IMR-90 (cell line): ENCODE data around the gene TNS1. TPM values are rescaled to one million over a fixed set of nuclear protein-coding genes. Genes with fewer than 3 reads are reported as not detected.

Experiments
- ATAC-seq: fragments of 200-7000 bp; cut with Tn5 transposase; 2 replicates; pipeline ENCODE4 v1.9.1; 2020; ENCODE audit warnings: low read depth, mild to moderate bottlenecking, moderate library complexity
- BruUV-seq: library from RNA; stranded (reverse); fragments of 400-500 nt; replicated peaks from 2 replicates; lab custom pipeline; 2021; lab: Mats Ljungman, UMichigan
- CTCF ChIA-PET: fragments of 300-600 bp; formaldehyde crosslinking; extraction: SDS; loops from one replicate; lab custom pipeline; 2021; ENCODE audit warnings: antibody characterized with exemption; lab: Yijun Ruan, JAX
- POLR2A ChIA-PET: fragments of 300-600 bp; sonication (Branson Sonifier 250); formaldehyde crosslinking; loops from one replicate; lab custom pipeline; 2022; ENCODE audit warnings: antibody characterized with exemption; ENCODE audit not compliant: unreplicated experiment; lab: Charles Lee
- DNase-seq: peaks from one replicate; pipeline ENCODE4 v3.0.0; 2013
- H2AFZ ChIP-seq: replicated peaks from 2 replicates; pipeline ENCODE3; 2013; ENCODE audit warnings: low read length, mild to moderate bottlenecking; ENCODE audit not compliant: poor library complexity
- H2AK5ac ChIP-seq: 2 replicates; pipeline ENCODE4 v1.6.1; 2013; ENCODE audit warnings: low read depth, low read length, inconsistent platforms
- H2AK9ac ChIP-seq: replicated peaks from 2 replicates; pipeline ENCODE3; 2013; ENCODE audit warnings: mild to moderate bottlenecking, low read depth, low read length, moderate library complexity; ENCODE audit not compliant: poor library complexity
- H2BK120ac ChIP-seq: 2 replicates; pipeline ENCODE4 v1.6.1; 2013; ENCODE audit warnings: low read depth, low read length, inconsistent platforms
- H2BK15ac ChIP-seq: 3 replicates; pipeline ENCODE4 v1.6.1; 2013; ENCODE audit warnings: low read depth, low read length, inconsistent platforms
- H2BK20ac ChIP-seq: 2 replicates; pipeline ENCODE4 v1.6.1; 2013; ENCODE audit warnings: low read depth, mild to moderate bottlenecking, inconsistent platforms, low read length, moderate library complexity
- H2BK5ac ChIP-seq: 2 replicates; pipeline ENCODE4 v1.6.1; 2013; ENCODE audit warnings: mild to moderate bottlenecking, low read depth, low read length, inconsistent platforms; ENCODE audit not compliant: poor library complexity, severe bottlenecking
- H3K14ac ChIP-seq: replicated peaks from 2 replicates; pipeline ENCODE4 v1.6.1; 2013; ENCODE audit warnings: low read depth, low read length, inconsistent platforms
- H3K18ac ChIP-seq: 2 replicates; pipeline ENCODE4 v1.6.1; 2013; ENCODE audit warnings: low read depth, low read length, control low read depth
- H3K23ac ChIP-seq: 2 replicates; pipeline ENCODE4 v1.6.1; 2013; ENCODE audit warnings: low read depth, low read length, inconsistent platforms
- H3K27ac ChIP-seq: 2 replicates; pipeline ENCODE4 v1.5.1; 2013; ENCODE audit warnings: mild to moderate bottlenecking, control low read depth, low read length; ENCODE audit not compliant: insufficient read depth
- H3K27me3 ChIP-seq: 2 replicates; pipeline ENCODE4 v1.6.1; 2013; ENCODE audit warnings: low read length; ENCODE audit not compliant: control insufficient read depth, insufficient read depth
- H3K36me3 ChIP-seq: 2 replicates; pipeline ENCODE4 v1.6.1; 2013; ENCODE audit warnings: low read length, mixed read lengths; ENCODE audit not compliant: control insufficient read depth, insufficient read depth
- H3K4ac ChIP-seq: 2 replicates; pipeline ENCODE4 v1.6.1; 2013; ENCODE audit warnings: low read depth, low read length, inconsistent platforms
- H3K4me1 ChIP-seq: 2 replicates; pipeline ENCODE4 v1.6.1; 2013; ENCODE audit warnings: low read length, mixed read lengths; ENCODE audit not compliant: control insufficient read depth, insufficient read depth
- H3K4me2 ChIP-seq: 2 replicates; pipeline ENCODE4 v1.6.1; 2013; ENCODE audit warnings: low read depth, mild to moderate bottlenecking, control low read depth, low read length, moderate library complexity
- H3K4me3 ChIP-seq: 2 replicates; pipeline ENCODE4 v1.5.1; 2013; ENCODE audit warnings: low read depth, mild to moderate bottlenecking, control low read depth, low read length, moderate library complexity; ENCODE audit not compliant: insufficient read depth
- H3K56ac ChIP-seq: 2 replicates; pipeline ENCODE4 v1.6.1; 2013; ENCODE audit warnings: low read length, inconsistent platforms; ENCODE audit not compliant: insufficient read depth; ENCODE audit errors: extremely low read depth
- H3K79me1 ChIP-seq, 2 experiments: 2 replicates each; pipeline ENCODE4 v1.6.1; 2013; ENCODE audit warnings: low read length in 2 of 2, inconsistent platforms in 1 of 2, low read depth in 1 of 2
- H3K9ac ChIP-seq: 2 replicates; pipeline ENCODE4 v1.6.1; 2013; ENCODE audit warnings: low read depth, low read length, control low read depth
- H3K9me1 ChIP-seq: 2 replicates; pipeline ENCODE4 v1.6.1; 2013; ENCODE audit warnings: low read length, inconsistent platforms; ENCODE audit not compliant: insufficient read depth
- H3K9me3 ChIP-seq: 2 replicates; pipeline ENCODE4 v1.6.1; 2013; ENCODE audit warnings: low read length; ENCODE audit not compliant: control insufficient read depth, insufficient read depth
- H4K20me1 ChIP-seq: 2 replicates; pipeline ENCODE4 v1.6.1; 2013; ENCODE audit warnings: low read length, inconsistent platforms; ENCODE audit not compliant: insufficient read depth
- H4K5ac ChIP-seq: 2 replicates; pipeline ENCODE4 v1.6.1; 2013; ENCODE audit warnings: mild to moderate bottlenecking, low read depth, low read length, control low read depth
- H4K8ac ChIP-seq, 2 experiments: 2 replicates each; pipeline ENCODE4 v1.6.1; 2013; ENCODE audit warnings: low read depth in 2 of 2, low read length in 2 of 2, control low read depth in 1 of 2, inconsistent platforms in 1 of 2
- H4K91ac ChIP-seq: 2 replicates; pipeline ENCODE4 v1.6.1; 2013; ENCODE audit warnings: low read depth, low read length, inconsistent platforms; ENCODE audit not compliant: insufficient read depth
- BHLHE40 ChIP-seq: fragments of 150-350 bp; IDR thresholded peaks from 2 replicates; pipeline ENCODE4 v1.6.1; 2016; ENCODE audit warnings: mild to moderate bottlenecking, low read depth, low read length
- CEBPB ChIP-seq: IDR thresholded peaks from 2 replicates; pipeline ENCODE4 v1.6.1; 2012; ENCODE audit warnings: low read depth, low read length, improper control_type of control experiment
- CTCF ChIP-seq: conservative IDR thresholded peaks from 2 replicates; pipeline ENCODE4 v1.5.1; 2012; ENCODE audit warnings: mild to moderate bottlenecking, low read depth, low read length, improper control_type of control experiment
- MAZ ChIP-seq: IDR thresholded peaks from 2 replicates; pipeline ENCODE4 v1.6.1; 2012; ENCODE audit warnings: low read depth, mild to moderate bottlenecking, low read length, improper control_type of control experiment, moderate library complexity, borderline replicate concordance
- MXI1 ChIP-seq: IDR thresholded peaks from 2 replicates; pipeline ENCODE4 v1.6.1; 2012; ENCODE audit warnings: low read depth, mild to moderate bottlenecking, low read length, moderate library complexity, borderline replicate concordance
- RAD21 ChIP-seq: IDR thresholded peaks from 2 replicates; pipeline ENCODE4 v1.6.1; 2012; ENCODE audit warnings: low read length, improper control_type of control experiment
- RCOR1 ChIP-seq: IDR thresholded peaks from 2 replicates; pipeline ENCODE4 v1.6.1; 2012; ENCODE audit warnings: mild to moderate bottlenecking, low read length, improper control_type of control experiment; ENCODE audit not compliant: insufficient replicate concordance
- SMC3 ChIP-seq: fragments of 150-350 bp; IDR thresholded peaks from 2 replicates; pipeline ENCODE4 v1.6.1; 2016; ENCODE audit warnings: low read depth, mild to moderate bottlenecking, antibody characterized with exemption, low read length, moderate library complexity
- USF2 ChIP-seq: fragments of 150-350 bp; IDR thresholded peaks from 2 replicates; pipeline ENCODE4 v1.6.1; 2017; ENCODE audit warnings: mild to moderate bottlenecking, antibody characterized with exemption, low read length, low read depth
- WGBS, 2 experiments: methylation state at CpG; one replicate each; pipeline versions ENCODE4 v1.1.5 to v1.1.7; 2013; ENCODE audit warnings: missing lambda C conversion rate in 2 of 2; ENCODE audit not compliant: insufficient read length in 1 of 2; ENCODE audit errors: extremely low coverage in 2 of 2; 5-methylcytosine and 5-hydroxymethylcytosine counted together
- dilution Hi-C: fragments of 300-500 bp; cut with HindIII; formaldehyde crosslinking; loops from one replicate; pipeline ENCODE4 v1.14.3; 2018; ENCODE audit warnings: low sequenced_read_pairs; ENCODE audit not compliant: unreplicated experiment
- in situ Hi-C: fragments of 300-500 bp; cut with MboI; formaldehyde crosslinking; loops from 3 replicates; pipeline ENCODE4 v1.14.3; 2019; ENCODE audit warnings: low sequenced_read_pairs, inconsistent platforms, mixed read lengths
- intact Hi-C: fragments of 100-400 bp; cut with micrococcal nuclease; formaldehyde crosslinking; loops from 2 replicates; pipeline ENCODE4 v1.10.0; 2022
- polyA plus RNA-seq, 3 experiments: library from polyadenylated mRNA; depleted of rRNA; stranded (reverse); fragments of >200 nt; gene quantifications; 2 replicates each; pipeline ENCODE4 v1.2.3, GENCODE V29; 2012; ENCODE audit warnings: low replicate concordance in 1 of 3
- total RNA-seq: library from RNA; depleted of rRNA; stranded (reverse); fragments of >200 nt; gene quantifications from 2 replicates; pipeline ENCODE4 v1.2.3, GENCODE V29; 2012

The TNS1 gene
- total and polyA plus RNA-seq, 2 of the 4 experiments (the other 2 are of a cell fraction), result 41.1 to 45.2 TPM

- Histone ChIP-seq H3K9me1 (peaks cover 43% of the 10 kb centered on the region), H3K56ac (peak overlapping the region; percentile 82), H3K4me2 (peak overlapping the region; percentile 4; the same call in 1 of the 2 replicates), H2BK15ac (peak overlapping the region; percentile 93; the same call in 2 of the 3 replicates), H3K4ac (peak overlapping the region; percentile 100), H2BK20ac (peak overlapping the region; percentile 95), H2BK5ac (peak overlapping the region; percentile 99), H2AK5ac (peak overlapping the region; percentile 91), H2BK120ac (peak overlapping the region; percentile 99), H4K5ac (peak overlapping the region; percentile 38), H3K18ac (peak overlapping the region; percentile 65), H3K79me1 (peaks cover 40 to 90% of the 10 kb centered on the region in 2 experiments), H3K9ac (peak overlapping the region; percentile 56), H4K8ac (peak overlapping the region; percentile 99 to 100), H2AK9ac (peak overlapping the region; percentile 71), H3K27ac (peak overlapping the region; percentile 86), H3K4me1 (peaks cover 61% of the 10 kb centered on the region), H3K36me3 (peaks cover 10% of the 10 kb centered on the region; the same call in 1 of the 2 replicates), H3K4me3 (no peak overlapping the region), H4K20me1 (no peaks in the 10 kb centered on the region), H3K14ac (peak overlapping the region; percentile 100), H3K23ac (peak overlapping the region; percentile 100; the same call in 1 of the 2 replicates), H2AFZ (peak overlapping the region; percentile 23), H3K9me3 (no peaks in the 10 kb centered on the region), H4K91ac (peak overlapping the region; percentile 99), H3K27me3 (no peaks in the 10 kb centered on the region)
- 58% methylated on average over 2 of the region's 19 CpGs; no CpG with 5 or more reads in 1 of the 2 experiments for WGBS, 2 experiments
- ChIA-PET POLR2A (no interaction called here), CTCF (interaction anchor here (1.3 to 1.8 kb wide), 2 partner anchors 10 to 12 kb away, joined by 4 read pairs; no protein-coding TSS in a partner anchor)
- dilution Hi-C loops (no loop called here), intact Hi-C loops (no loop called here), in situ Hi-C loops (no loop called here)
- BruUV-seq, result no TSS peak
- ATAC-seq (peak; percentile 61), DNase-seq (peak; percentile 55)
- TF ChIP-seq USF2 (no peak), MAZ (peak; percentile 10; the same call in 1 of the 2 replicates), MXI1 (no peak), CTCF (peak; percentile 55), BHLHE40 (no peak), CEBPB (no peak), RCOR1 (no peak), SMC3 (peak; percentile 35; the same call in 1 of the 2 replicates), RAD21 (peak; percentile 45)
These were observed 80.4 kb downstream of the TNS1 start for GRCh38 chr2:217922101-217923006.
